Gastroesophageal sphincter (tissue), 4 donors: ENCODE data around the gene PNLDC1. TPM values are rescaled to one million over a fixed set of nuclear protein-coding genes. Genes with fewer than 3 reads are reported as not detected.
"Not testable (repeated sequence)": the region's sequence is repeated elsewhere in the genome, so short reads cannot be mapped to it uniquely, and the experiment has no call there.

Source experiments
- ATAC-seq: fragments of 150-250 bp; one replicate; pipeline ENCODE4 v1.9.1; 2016; ENCODE audit warnings: mild to moderate bottlenecking, moderate library complexity
- H3K27ac ChIP-seq, 4 donors: fragments of 200-600 bp; sonication (generic) in 3 of 4; 1 replicate in 3 of 4; 2 replicates in 1 of 4; pipeline ENCODE4 v1.5.1; 2016 to 2019
- H3K27me3 ChIP-seq: fragments of 200-600 bp; sonication (generic); one replicate; pipeline ENCODE4 v1.5.1; 2019
- H3K36me3 ChIP-seq, 2 donors: fragments of 200-600 bp; sonication (generic); one replicate each; pipeline ENCODE4 v1.5.1; 2019; ENCODE audit warnings: control low read depth in 1 of 2
- H3K4me1 ChIP-seq, 3 donors: fragments of 200-600 bp; sonication (generic); 1 replicate in 2 of 3; 2 replicates in 1 of 3; pipeline ENCODE4 v1.5.1; 2016 to 2019; ENCODE audit warnings: control low read depth in 2 of 3
- H3K4me3 ChIP-seq, 2 donors: fragments of 200-600 bp; sonication (generic); one replicate each; pipeline ENCODE4 v1.5.1; 2019; ENCODE audit warnings: mild to moderate bottlenecking in 1 of 2, moderate library complexity in 1 of 2
- H3K9me3 ChIP-seq, 3 donors: fragments of 200-600 bp; sonication (generic); one replicate each; pipeline ENCODE4 v1.5.1; 2017 to 2019; ENCODE audit warnings: control low read depth in 2 of 3
- EP300 ChIP-seq: sonication (generic); formaldehyde crosslinking; IDR thresholded peaks from one replicate; pipeline ENCODE4 v1.6.1; 2017; ENCODE audit warnings: antibody characterized with exemption, mild to moderate bottlenecking
- POLR2A ChIP-seq, 2 donors: fragments of 450-650 bp; IDR thresholded peaks; one replicate each; pipeline ENCODE4 v1.6.1; 2017; ENCODE audit warnings: antibody characterized with exemption in 2 of 2, mild to moderate bottlenecking in 2 of 2, moderate library complexity in 1 of 2
- POLR2AphosphoS5 ChIP-seq: sonication (generic); formaldehyde crosslinking; IDR thresholded peaks from one replicate; pipeline ENCODE4 v1.6.1; 2017; ENCODE audit warnings: antibody characterized with exemption
- WGBS, 2 donors: methylation state at CpG; one replicate each; pipeline ENCODE4 v1.1.5; 2018; ENCODE audit warnings: low coverage in 1 of 2; 5-methylcytosine and 5-hydroxymethylcytosine counted together
- total RNA-seq, 4 donors: library from RNA; depleted of rRNA; stranded (reverse); fragments of >200 nt; gene quantifications; one replicate each; pipeline ENCODE4 v1.1.0, GENCODE V29; 2016
- TF ChIP-seq, protein P1 (sequence below), 4 experiments: fragments of 200-600 bp in 2 of 4; fragments of 450-650 bp in 2 of 4; sonication (generic) in 1 of 4; IDR thresholded peaks; one replicate each; pipeline ENCODE4 v1.5.1; 2017 to 2019; ENCODE audit warnings: antibody characterized with exemption in 4 of 4, mild to moderate bottlenecking in 2 of 4, moderate library complexity in 2 of 4

The PNLDC1 gene
- total RNA-seq, 4 donors from 2014 or later, result 0.47 TPM; not detected in 3

DNA sequence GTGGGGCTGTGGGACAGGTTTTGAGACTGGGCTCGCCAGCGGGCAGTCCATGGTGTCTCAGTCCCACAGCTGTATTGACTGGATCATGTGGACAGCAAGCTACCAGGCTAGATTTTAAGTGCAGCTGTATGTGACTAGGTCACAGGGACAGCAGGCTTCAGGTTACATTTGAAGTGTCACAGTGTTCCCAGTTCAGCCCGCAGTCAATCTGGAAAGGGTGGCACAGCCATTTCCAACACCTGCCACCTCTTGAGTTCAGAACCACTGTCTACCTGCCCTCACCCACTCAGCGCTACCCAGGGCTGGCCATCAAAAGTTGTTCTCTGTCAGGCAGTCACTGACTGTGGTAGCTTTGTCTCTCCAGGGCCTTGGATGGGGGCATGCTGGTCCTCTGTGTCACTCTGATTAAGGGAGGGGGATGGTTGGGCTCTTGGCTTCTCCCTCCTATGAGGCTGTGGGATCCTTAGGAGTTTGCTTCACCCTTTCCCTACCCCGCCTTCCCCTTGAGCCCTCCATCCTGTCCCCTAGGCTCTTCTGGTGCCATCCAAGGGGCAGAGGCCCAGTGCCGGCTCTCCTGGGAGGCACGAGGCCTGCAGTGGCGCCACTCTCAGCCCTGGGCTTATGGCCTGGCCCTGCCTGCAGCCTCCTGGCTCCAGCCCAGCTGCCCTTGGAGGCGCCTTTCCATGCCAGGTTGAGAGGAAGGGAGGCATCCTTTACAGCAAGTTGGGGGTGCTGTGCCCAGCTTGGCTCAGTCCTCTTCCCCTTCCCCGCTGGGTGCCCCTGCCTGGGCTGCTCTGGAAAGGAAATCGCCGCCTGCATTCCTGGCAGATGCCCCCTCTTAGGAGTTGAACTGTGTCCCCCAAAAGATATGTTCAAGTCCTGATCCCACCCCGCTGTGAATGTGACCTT lies 44.9 kb downstream of the PNLDC1 start:
- no peaks in the 10 kb centered on the region for H3K4me1 ChIP-seq
- no peak overlapping the region for H3K4me3 ChIP-seq
- H3K27ac ChIP-seq, result no peak overlapping the region
- no peak for ATAC-seq
- TF ChIP-seq POLR2A (IDR thresholded peaks at IDR 0.05) (no peak), POLR2AphosphoS5 (no peak), EP300 (no peak)
- TF ChIP-seq, protein P1, sequence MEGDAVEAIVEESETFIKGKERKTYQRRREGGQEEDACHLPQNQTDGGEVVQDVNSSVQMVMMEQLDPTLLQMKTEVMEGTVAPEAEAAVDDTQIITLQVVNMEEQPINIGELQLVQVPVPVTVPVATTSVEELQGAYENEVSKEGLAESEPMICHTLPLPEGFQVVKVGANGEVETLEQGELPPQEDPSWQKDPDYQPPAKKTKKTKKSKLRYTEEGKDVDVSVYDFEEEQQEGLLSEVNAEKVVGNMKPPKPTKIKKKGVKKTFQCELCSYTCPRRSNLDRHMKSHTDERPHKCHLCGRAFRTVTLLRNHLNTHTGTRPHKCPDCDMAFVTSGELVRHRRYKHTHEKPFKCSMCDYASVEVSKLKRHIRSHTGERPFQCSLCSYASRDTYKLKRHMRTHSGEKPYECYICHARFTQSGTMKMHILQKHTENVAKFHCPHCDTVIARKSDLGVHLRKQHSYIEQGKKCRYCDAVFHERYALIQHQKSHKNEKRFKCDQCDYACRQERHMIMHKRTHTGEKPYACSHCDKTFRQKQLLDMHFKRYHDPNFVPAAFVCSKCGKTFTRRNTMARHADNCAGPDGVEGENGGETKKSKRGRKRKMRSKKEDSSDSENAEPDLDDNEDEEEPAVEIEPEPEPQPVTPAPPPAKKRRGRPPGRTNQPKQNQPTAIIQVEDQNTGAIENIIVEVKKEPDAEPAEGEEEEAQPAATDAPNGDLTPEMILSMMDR (IDR thresholded peaks at IDR 0.05), result no peak
- H3K27me3 ChIP-seq, result no peaks in the 10 kb centered on the region
- WGBS, 2 donors, result 89% methylated on average over 5 of the region's 13 CpGs; no CpG with 5 or more reads in 1 of the 2 donors
- H3K36me3 ChIP-seq, result no peaks in the 10 kb centered on the region
- peaks cover 0 to 4% (median 0%) of the 10 kb centered on the region in 3 donors for H3K9me3 ChIP-seq

DNA sequence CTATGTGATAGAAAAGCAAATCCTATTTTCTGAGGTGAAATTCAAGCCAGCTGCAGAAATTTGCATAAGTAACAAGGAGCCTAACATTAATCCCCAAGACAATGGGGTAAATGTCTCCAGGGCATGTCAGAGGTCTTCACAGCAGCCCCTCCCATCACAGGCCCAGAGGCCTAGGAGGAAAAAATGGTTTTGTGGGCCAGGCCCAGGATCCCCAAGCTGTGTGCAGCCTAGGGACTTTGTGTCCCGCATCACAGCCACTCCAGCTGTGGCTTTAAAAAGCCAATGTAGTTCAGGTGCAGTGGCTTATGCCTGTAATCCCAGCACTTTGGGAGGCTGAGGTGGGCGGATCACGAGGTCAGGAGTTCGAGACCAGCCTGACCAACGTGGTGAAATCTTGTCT lies 48.5 kb downstream of the PNLDC1 start:
- not testable (repeated sequence) for H3K27me3 ChIP-seq, H3K27ac ChIP-seq, H3K4me1 ChIP-seq, ATAC-seq, H3K36me3 ChIP-seq, H3K4me3 ChIP-seq, H3K9me3 ChIP-seq
- 67 to 78% methylated on average over 1 to 4 of the region's 5 CpGs for WGBS, 2 donors

DNA sequence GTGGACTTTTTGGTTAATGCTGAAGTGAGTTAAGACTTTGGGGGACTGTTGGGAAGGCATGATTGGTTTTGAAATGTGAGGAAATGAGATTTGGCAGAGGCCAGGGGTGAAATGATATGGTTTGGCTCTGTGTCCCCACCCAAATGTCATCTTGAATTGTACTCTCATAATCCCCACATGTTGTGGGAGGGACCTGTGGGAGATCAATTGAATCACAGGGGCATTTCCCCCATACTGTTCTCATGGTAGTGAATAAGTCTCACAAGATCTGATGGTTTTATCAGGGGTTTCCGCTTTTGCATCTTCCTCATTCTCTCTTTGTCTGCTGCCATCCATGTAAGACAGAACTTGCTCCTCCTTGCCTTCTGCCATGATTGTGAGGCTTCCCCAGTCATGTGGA lies 49.8 kb downstream of the PNLDC1 start:
- H3K36me3 ChIP-seq, H3K4me1 ChIP-seq, H3K27ac ChIP-seq, H3K9me3 ChIP-seq, ATAC-seq, H3K4me3 ChIP-seq, H3K27me3 ChIP-seq: not testable (repeated sequence)
- WGBS, 2 donors, result 100% methylated on average over 1 of the region's 1 CpG

DNA sequence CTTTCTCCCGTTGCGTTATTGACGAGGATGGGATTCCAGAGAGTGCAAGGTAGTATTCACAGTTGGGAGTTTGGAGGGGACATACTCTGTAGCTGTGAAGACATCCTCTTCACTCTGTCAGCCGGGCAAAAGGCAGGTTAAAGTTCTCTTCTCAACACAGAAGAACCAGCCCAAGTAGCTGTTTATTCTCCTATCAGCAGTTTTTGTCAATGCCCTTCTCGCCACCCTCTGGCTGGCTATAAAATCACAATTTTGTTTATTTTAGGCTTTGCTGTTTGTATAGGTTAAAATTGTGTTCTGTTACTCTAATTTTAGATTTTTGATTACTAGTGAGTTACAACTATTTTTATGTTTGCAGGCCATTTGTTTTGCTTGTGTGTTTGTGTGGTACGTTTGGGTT lies 52.8 kb downstream of the PNLDC1 start:
- no peak for ATAC-seq
- Histone ChIP-seq H3K9me3 (peaks cover 0 to 10% (median 0%) of the 10 kb centered on the region in 3 donors), H3K27me3 (no peaks in the 10 kb centered on the region), H3K4me1 (no peaks in the 10 kb centered on the region), H3K27ac (no peak overlapping the region), H3K4me3 (no peak overlapping the region), H3K36me3 (no peaks in the 10 kb centered on the region)
- no peak for TF ChIP-seq POLR2AphosphoS5
- TF ChIP-seq POLR2A (IDR thresholded peaks at IDR 0.05), result no peak
- 26 to 45% methylated on average over 4 to 6 of the region's 6 CpGs for WGBS, 2 donors

DNA sequence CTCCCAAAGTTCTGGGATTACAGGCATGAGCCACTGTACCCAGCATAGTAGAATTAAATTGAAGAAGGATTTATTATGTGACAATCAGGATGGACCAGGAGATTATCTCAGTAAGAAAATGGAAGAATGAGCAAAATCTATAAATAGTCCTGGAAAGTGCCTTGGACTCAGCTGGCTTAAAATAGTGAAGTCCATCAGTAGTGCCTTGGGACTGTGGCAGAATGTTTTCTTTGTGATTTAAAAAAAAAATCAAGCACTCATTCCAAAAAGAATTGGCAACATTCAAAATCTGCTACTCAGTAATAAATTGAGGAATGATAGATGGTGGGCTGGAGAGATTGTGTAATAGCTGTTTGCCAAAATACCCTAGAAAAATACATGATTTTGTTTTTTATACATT lies 53.7 kb downstream of the PNLDC1 start:
- Histone ChIP-seq H3K27me3 (no peaks in the 10 kb centered on the region), H3K4me1 (no peaks in the 10 kb centered on the region), H3K36me3 (no peaks in the 10 kb centered on the region), H3K9me3 (peaks cover 0 to 11% (median 0%) of the 10 kb centered on the region in 3 donors), H3K4me3 (no peak overlapping the region), H3K27ac (no peak overlapping the region)
- TF ChIP-seq POLR2AphosphoS5 (no peak), POLR2A (IDR thresholded peaks at IDR 0.05) (no peak), EP300 (no peak)
- TF ChIP-seq, protein P1 (IDR thresholded peaks at IDR 0.05), result no peak
- no peak for ATAC-seq

DNA sequence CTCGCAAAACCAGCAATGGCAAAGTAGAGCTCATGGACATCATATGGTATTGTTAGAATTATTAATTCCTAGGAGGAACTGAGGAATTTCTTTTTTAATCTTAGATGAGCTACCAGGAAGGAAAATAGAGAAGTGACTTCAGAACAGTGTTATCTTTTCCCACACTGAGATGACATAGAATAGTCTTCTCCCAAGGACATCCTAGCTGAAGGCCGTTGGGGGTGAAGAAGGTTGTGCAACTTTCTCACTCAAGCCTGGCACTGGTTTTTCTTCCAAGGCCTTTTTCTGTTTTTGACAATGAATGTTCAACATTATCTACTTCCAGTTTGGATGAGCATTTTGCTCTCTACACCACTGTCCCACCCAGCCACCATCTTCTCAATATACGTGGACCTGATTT lies 54.9 kb downstream of the PNLDC1 start:
- Histone ChIP-seq H3K27me3 (no peaks in the 10 kb centered on the region), H3K4me3 (no peak overlapping the region), H3K9me3 (peaks cover 0 to 10% (median 0%) of the 10 kb centered on the region in 3 donors), H3K4me1 (no peaks in the 10 kb centered on the region), H3K36me3 (no peaks in the 10 kb centered on the region), H3K27ac (no peak overlapping the region)
- TF ChIP-seq, protein P1 (IDR thresholded peaks at IDR 0.05), result no peak
- TF ChIP-seq POLR2AphosphoS5, result no peak
- TF ChIP-seq EP300, result no peak
- TF ChIP-seq POLR2A (IDR thresholded peaks at IDR 0.05), result no peak
- WGBS, 2 donors, result 81 to 94% methylated on average over 3 of the region's 3 CpGs
- no peak for ATAC-seq
